ENCODE results near the gene ARHGAP6. TPM values are rescaled to one million over a fixed set of nuclear protein-coding genes. Genes with fewer than 3 reads are reported as not detected.
"Not testable (repeated sequence)": the region's sequence is repeated elsewhere in the genome, so short reads cannot be mapped to it uniquely, and the experiment has no call there.

Gene ARHGAP6
- total and polyA plus RNA-seq, 3 experiments from 2014 or later: not detected

DNA sequence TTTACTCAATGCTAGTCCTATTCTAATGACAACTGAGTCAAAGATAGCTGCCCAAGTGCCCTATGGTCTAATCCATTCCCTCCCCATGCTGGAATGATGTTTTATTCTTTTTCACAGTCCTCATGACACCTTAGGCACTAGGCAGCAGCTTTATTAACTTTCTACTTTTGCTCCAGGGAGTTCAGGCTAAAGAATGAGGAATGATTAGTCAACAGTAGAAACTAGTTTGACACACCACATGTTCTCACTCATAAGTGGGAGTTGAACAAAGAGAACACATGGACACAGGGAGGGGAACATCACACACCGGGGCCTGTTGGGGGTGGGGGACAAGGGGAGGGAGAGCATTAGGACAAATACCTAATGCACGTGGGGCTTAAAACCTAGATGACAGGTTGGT is 309.8 kb downstream of the ARHGAP6 start:
- CTCF ChIA-PET; H3K4me3 Mint-ChIP-seq; H3K9me3 Mint-ChIP-seq; H3K27ac Mint-ChIP-seq; H3K27me3 Mint-ChIP-seq; H3K27me3 ChIP-seq (ENCODE audit: insufficient read depth, low read length, poor library complexity, severe bottlenecking); H3K36me3 ChIP-seq (ENCODE audit: insufficient read depth, low read length); H3K36me3 Mint-ChIP-seq; H3K9me3 ChIP-seq (ENCODE audit: low read length); POLR2A ChIA-PET; DNase-seq; H3K27ac ChIP-seq (ENCODE audit: low read depth, low read length); H3K4me3 ChIP-seq (ENCODE audit: low read length); H3K4me1 Mint-ChIP-seq; H3K4me1 ChIP-seq (ENCODE audit: insufficient read depth, low read length): not testable (repeated sequence)

DNA sequence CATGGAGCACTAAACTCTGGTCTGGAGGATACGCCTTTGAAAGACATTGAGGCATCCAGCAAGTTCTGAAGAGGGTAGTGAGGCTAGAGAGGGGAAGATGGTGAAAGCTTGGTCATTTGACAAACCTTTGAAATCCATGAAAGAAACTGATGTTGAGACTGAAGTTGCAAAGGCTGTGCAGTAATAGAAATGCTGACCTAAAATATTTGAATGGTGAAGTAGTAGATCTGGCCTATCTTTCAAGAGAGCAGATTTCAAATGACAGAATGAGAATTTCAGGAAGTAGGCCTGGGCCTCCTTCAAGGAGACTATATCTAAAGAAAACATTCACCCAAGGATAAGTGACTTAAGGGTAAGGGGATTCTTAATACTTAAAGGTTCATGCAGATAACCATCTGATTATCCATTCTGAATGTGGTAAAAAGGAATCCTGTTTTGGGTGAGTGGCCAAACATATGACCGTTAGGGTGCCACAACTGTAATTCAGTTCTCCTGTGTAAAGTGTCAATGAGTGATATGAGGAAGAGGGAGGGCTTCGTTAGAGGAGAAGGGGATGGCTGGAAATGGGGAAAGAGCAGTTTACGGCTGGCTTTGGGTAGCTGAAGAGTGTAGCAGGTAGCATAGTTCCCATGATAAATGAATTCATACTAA is 310.3 kb downstream of the ARHGAP6 start:
- no peak overlapping the region for H3K4me3 ChIP-seq (ENCODE audit: low read length)
- H3K36me3 ChIP-seq (ENCODE audit: insufficient read depth, low read length): no peaks in the 10 kb centered on the region
- H3K4me1 ChIP-seq (ENCODE audit: insufficient read depth, low read length): no peaks in the 10 kb centered on the region
- Mint-ChIP-seq H3K36me3 (no peaks in the 10 kb centered on the region), H3K9me3 (peaks cover 0 to 2% (median 0%) of the 10 kb centered on the region in 5 donors), H3K4me3 (no peak overlapping the region), H3K27ac (no peak overlapping the region), H3K27me3 (peaks cover 0 to 2% of the 10 kb centered on the region in 2 donors), H3K4me1 (no peaks in the 10 kb centered on the region)
- CTCF ChIA-PET: no interaction called here
- no peak for DNase-seq
- H3K27ac ChIP-seq (ENCODE audit: low read depth, low read length): peak overlapping the region; percentile 12
- no peaks in the 10 kb centered on the region for H3K27me3 ChIP-seq (ENCODE audit: insufficient read depth, low read length, poor library complexity, severe bottlenecking)
- POLR2A ChIA-PET: no interaction called here
- H3K9me3 ChIP-seq (ENCODE audit: low read length): no peaks in the 10 kb centered on the region

DNA sequence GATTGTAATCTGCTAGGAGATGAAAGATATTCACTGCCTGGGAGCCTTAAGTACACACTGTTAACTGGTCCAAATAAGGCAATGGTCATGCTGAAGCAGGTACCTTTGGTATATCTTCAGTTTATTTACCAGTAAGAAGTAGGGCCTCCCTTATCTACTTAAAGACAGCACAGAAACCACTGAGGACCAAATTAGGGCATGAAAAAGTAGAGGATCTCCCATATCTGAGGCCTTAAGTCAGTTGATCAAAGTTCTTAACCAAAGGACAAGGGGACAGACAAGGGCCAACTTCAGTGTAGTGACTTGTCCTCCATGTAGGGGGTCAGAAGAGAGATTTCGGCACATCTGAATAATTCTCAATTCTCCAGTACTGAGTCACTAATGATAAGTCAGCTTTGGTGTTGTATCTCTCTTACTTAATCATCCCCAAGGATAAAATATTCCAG is 313.4 kb downstream of the ARHGAP6 start:
- DNase-seq: no peak
- H3K36me3 Mint-ChIP-seq: no peaks in the 10 kb centered on the region
- H3K27ac ChIP-seq (ENCODE audit: low read depth, low read length): peak overlapping the region; percentile 57
- no peak overlapping the region for H3K4me3 Mint-ChIP-seq
- H3K9me3 ChIP-seq (ENCODE audit: low read length): no peaks in the 10 kb centered on the region
- no peak overlapping the region for H3K4me3 ChIP-seq (ENCODE audit: low read length)
- no peaks in the 10 kb centered on the region for H3K27me3 ChIP-seq (ENCODE audit: insufficient read depth, low read length, poor library complexity, severe bottlenecking)
- H3K4me1 ChIP-seq (ENCODE audit: insufficient read depth, low read length): no peaks in the 10 kb centered on the region
- no peak overlapping the region for H3K27ac Mint-ChIP-seq
- no peaks in the 10 kb centered on the region for H3K36me3 ChIP-seq (ENCODE audit: insufficient read depth, low read length)
- ChIA-PET CTCF (no interaction called here), POLR2A (no interaction called here)
- H3K4me1 Mint-ChIP-seq: no peaks in the 10 kb centered on the region
- peaks cover 0 to 5% of the 10 kb centered on the region in 2 donors for H3K27me3 Mint-ChIP-seq
- H3K9me3 Mint-ChIP-seq: peaks cover 0 to 2% (median 0%) of the 10 kb centered on the region in 5 donors

DNA sequence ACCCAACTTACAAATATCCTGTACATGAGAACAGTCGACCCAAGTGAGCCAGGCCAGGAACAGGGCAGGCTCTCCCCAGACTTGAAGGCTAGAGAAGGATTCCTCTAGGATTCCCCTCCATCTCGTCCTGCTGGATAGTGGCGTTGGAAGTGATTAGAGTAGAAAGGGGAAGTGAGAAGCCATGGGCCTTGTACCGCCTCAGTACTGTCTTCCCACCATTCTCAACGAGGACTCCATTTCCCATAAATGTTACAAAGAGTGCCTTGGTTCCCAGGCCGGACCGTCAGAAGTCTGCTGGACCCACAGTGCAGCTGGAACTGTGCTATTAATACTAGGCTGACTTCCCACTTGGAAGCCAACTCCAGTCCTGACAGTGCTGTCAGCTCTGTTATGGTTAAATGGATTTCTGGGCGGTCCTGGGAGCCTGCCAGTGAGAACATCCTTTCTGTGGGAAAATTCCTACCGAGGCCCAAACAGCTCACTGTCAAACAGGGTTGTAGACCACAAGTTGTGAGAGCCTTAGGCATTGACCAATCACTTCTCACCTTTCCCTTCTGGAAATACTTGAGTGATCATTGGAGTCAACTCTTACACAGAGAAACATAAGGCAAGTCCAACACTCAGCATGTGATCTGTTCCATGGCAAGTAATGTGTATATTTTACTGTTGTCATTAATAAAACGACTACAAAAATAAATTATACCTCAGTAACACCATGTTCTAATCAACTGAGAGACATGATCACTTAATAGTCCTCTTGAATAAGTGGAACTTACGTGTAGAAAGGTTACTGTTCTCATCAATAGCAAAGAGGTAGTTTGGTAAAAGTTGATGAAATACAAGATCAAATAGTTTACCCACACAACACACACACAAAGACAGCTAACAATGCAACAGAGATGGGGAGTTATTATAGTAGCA is 314.1 kb downstream of the ARHGAP6 start:
- H3K27me3 ChIP-seq (ENCODE audit: insufficient read depth, low read length, poor library complexity, severe bottlenecking): no peaks in the 10 kb centered on the region
- no peak overlapping the region for H3K4me3 ChIP-seq (ENCODE audit: low read length)
- no peak for DNase-seq
- H3K4me1 Mint-ChIP-seq: no peaks in the 10 kb centered on the region
- H3K36me3 ChIP-seq (ENCODE audit: insufficient read depth, low read length): no peaks in the 10 kb centered on the region
- H3K27me3 Mint-ChIP-seq: peaks cover 0 to 5% of the 10 kb centered on the region in 2 donors
- peak overlapping the region; percentile 57 for H3K27ac ChIP-seq (ENCODE audit: low read depth, low read length)
- H3K9me3 ChIP-seq (ENCODE audit: low read length): no peaks in the 10 kb centered on the region
- peaks cover 0 to 2% (median 0%) of the 10 kb centered on the region in 5 donors for H3K9me3 Mint-ChIP-seq
- H3K36me3 Mint-ChIP-seq: no peaks in the 10 kb centered on the region
- POLR2A ChIA-PET: no interaction called here
- CTCF ChIA-PET: no interaction called here
- no peaks in the 10 kb centered on the region for H3K4me1 ChIP-seq (ENCODE audit: insufficient read depth, low read length)
- no peak overlapping the region for H3K27ac Mint-ChIP-seq
- no peak overlapping the region for H3K4me3 Mint-ChIP-seq

DNA sequence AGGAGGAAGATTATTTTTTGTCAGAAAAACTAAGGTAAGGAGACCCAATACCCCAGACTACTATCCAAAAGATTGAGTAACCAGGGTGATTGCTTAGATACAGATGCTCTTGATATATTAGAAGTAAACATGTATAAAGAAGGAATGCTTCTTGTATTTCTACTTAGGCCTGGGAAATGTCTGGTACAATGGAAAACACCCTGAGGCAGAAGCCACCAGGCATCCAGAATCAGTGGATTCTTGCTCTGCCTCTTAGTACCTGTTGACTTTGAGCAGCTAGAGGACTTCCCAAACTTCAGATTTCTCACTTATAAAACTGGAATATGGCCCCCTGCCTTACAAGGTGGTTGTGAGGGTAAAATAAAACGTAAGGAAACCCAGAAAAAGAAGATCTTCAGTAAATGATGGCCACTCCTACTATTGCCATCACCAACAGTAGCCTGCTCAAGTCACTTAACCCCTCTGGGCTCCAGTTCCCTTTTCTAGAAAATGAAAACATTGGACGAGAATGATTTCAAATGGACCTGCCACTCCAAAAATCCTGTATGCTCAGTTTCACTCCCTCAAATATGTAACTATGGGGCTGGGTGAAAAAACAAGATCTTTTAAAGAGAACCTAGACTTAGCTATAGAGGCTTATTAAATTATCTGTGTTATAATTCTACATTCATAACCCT is 315.9 kb downstream of the ARHGAP6 start:
- ChIA-PET CTCF (no interaction called here), POLR2A (no interaction called here)
- DNase-seq: no peak
- H3K9me3 ChIP-seq (ENCODE audit: low read length): no peaks in the 10 kb centered on the region
- H3K36me3 Mint-ChIP-seq: no peaks in the 10 kb centered on the region
- no peak overlapping the region for H3K4me3 Mint-ChIP-seq
- H3K27me3 Mint-ChIP-seq: peaks cover 0 to 3% of the 10 kb centered on the region in 2 donors
- no peak overlapping the region for H3K4me3 ChIP-seq (ENCODE audit: low read length)
- H3K36me3 ChIP-seq (ENCODE audit: insufficient read depth, low read length): no peaks in the 10 kb centered on the region
- no peaks in the 10 kb centered on the region for H3K4me1 ChIP-seq (ENCODE audit: insufficient read depth, low read length)
- peaks cover 0 to 2% (median 0%) of the 10 kb centered on the region in 5 donors for H3K9me3 Mint-ChIP-seq
- H3K27ac Mint-ChIP-seq: no peak overlapping the region
- H3K27me3 ChIP-seq (ENCODE audit: insufficient read depth, low read length, poor library complexity, severe bottlenecking): no peaks in the 10 kb centered on the region
- peak overlapping the region; percentile 16 for H3K27ac ChIP-seq (ENCODE audit: low read depth, low read length)
- no peaks in the 10 kb centered on the region for H3K4me1 Mint-ChIP-seq

DNA sequence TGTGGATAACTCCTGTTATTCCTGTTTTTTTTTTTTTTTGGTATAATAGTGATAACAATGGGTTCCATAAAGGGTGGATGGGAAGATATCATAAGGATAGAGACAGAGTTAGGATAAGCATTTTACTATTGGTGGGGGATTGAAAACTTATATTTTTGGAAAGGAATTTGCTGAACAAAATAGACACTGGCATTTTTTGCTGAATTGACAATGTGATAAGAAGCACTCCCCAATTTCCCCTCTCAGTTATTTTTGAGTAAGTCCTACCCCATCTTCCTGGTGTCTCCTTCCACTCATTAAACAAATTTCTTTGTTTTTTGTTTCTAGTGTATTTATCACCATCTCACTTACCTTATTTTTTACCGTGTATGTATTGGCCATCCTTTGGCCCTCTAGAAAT is 316.7 kb downstream of the ARHGAP6 start:
- ChIA-PET POLR2A (no interaction called here), CTCF (no interaction called here)
- Mint-ChIP-seq H3K36me3 (no peaks in the 10 kb centered on the region), H3K4me3 (no peak overlapping the region), H3K4me1 (no peaks in the 10 kb centered on the region), H3K27ac (no peak overlapping the region), H3K9me3 (peaks cover 0 to 2% (median 0%) of the 10 kb centered on the region in 5 donors), H3K27me3 (peaks cover 0 to 3% of the 10 kb centered on the region in 2 donors)
- Histone ChIP-seq H3K4me3 (ENCODE audit: low read length) (no peak overlapping the region), H3K27ac (ENCODE audit: low read depth, low read length) (no peak overlapping the region), H3K36me3 (ENCODE audit: insufficient read depth, low read length) (no peaks in the 10 kb centered on the region), H3K4me1 (ENCODE audit: insufficient read depth, low read length) (no peaks in the 10 kb centered on the region), H3K27me3 (ENCODE audit: insufficient read depth, low read length, poor library complexity, severe bottlenecking) (no peaks in the 10 kb centered on the region), H3K9me3 (ENCODE audit: low read length) (no peaks in the 10 kb centered on the region)
- DNase-seq: no peak

DNA sequence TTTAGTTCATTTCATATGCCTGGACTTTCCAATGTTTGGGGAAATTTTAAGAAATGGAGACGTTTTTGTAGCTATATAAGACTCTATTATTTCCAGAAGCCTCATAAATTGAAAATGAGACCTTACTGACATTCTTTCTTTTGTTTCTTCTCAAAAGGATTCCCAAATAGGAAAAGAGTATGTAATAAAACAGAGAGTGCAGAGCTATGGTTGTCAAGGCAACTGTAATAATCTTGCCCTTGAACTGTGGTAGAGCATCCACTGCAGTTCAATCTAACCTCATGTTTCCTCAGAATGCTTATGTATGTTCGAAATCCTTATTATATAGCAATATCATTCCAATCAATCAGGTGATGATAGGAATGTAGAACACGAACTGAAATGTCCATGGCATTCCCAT is 318.4 kb downstream of the ARHGAP6 start:
- Mint-ChIP-seq H3K27me3 (peaks cover 0 to 3% of the 10 kb centered on the region in 2 donors), H3K27ac (no peak overlapping the region), H3K4me1 (no peaks in the 10 kb centered on the region), H3K9me3 (peaks cover 0 to 2% (median 0%) of the 10 kb centered on the region in 5 donors), H3K4me3 (no peak overlapping the region), H3K36me3 (no peaks in the 10 kb centered on the region)
- no peaks in the 10 kb centered on the region for H3K36me3 ChIP-seq (ENCODE audit: insufficient read depth, low read length)
- DNase-seq: no peak
- ChIA-PET CTCF (no interaction called here), POLR2A (no interaction called here)
- H3K4me3 ChIP-seq (ENCODE audit: low read length): no peak overlapping the region
- no peak overlapping the region for H3K27ac ChIP-seq (ENCODE audit: low read depth, low read length)
- no peaks in the 10 kb centered on the region for H3K4me1 ChIP-seq (ENCODE audit: insufficient read depth, low read length)
- H3K9me3 ChIP-seq (ENCODE audit: low read length): no peaks in the 10 kb centered on the region
- H3K27me3 ChIP-seq (ENCODE audit: insufficient read depth, low read length, poor library complexity, severe bottlenecking): no peaks in the 10 kb centered on the region

DNA sequence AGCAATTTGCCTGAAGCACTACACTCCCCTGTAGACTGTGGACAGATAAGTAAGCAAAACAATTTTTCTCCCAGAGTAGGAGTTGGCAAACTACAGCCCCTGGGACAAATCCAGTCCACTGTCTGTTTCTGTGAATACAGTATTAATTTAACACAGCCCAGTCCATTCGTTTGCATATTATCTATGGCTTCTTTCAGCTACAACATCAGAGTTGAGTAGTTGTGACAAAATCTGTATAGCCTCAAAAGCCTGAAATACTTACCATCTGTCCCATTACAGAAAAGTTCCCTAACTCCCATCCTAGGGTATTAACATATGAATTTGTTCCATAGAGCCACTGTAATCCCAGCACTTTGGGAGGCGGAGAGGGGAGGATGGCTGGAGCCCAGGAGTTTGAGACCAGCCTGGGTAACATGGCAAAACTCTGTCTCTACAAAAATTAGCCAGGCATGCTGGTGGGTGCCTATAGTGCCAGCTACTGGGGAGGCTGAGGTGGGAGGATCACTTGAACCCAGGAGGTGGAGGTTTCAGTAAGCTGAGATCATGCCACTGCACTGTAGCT is 319.5 kb downstream of the ARHGAP6 start:
- H3K9me3 Mint-ChIP-seq: peaks cover 0 to 2% (median 0%) of the 10 kb centered on the region in 5 donors
- no peaks in the 10 kb centered on the region for H3K36me3 Mint-ChIP-seq
- no peak overlapping the region for H3K27ac Mint-ChIP-seq
- ChIA-PET CTCF (no interaction called here), POLR2A (no interaction called here)
- H3K4me1 Mint-ChIP-seq: no peaks in the 10 kb centered on the region
- Histone ChIP-seq H3K4me3 (ENCODE audit: low read length) (no peak overlapping the region), H3K36me3 (ENCODE audit: insufficient read depth, low read length) (no peaks in the 10 kb centered on the region), H3K27me3 (ENCODE audit: insufficient read depth, low read length, poor library complexity, severe bottlenecking) (no peaks in the 10 kb centered on the region), H3K27ac (ENCODE audit: low read depth, low read length) (no peak overlapping the region), H3K9me3 (ENCODE audit: low read length) (no peaks in the 10 kb centered on the region), H3K4me1 (ENCODE audit: insufficient read depth, low read length) (no peaks in the 10 kb centered on the region)
- DNase-seq: no peak
- H3K27me3 Mint-ChIP-seq: peaks cover 0 to 5% of the 10 kb centered on the region in 2 donors
- H3K4me3 Mint-ChIP-seq: no peak overlapping the region

All from CD8-positive, alpha-beta memory T cell (primary cell).